Activated naive CD4-positive, alpha-beta T cell treated with anti-CD3 and anti-CD28 coated beads for 36 hours (primary cell): Measurements from ENCODE around the gene LEKR1. TPM values are rescaled to one million over a fixed set of nuclear protein-coding genes. Genes with fewer than 3 reads are reported as not detected.
A peak's percentile ranks its signal among the peaks of the same experiment; 100 is the strongest.

Experiments
- CTCF ChIA-PET: fragments of 350-600 bp; sonication (Branson Sonifier 250); formaldehyde crosslinking; loops from one replicate; lab custom pipeline; 2021; ENCODE audit warnings: antibody characterized with exemption; lab: Charles Lee
- DNase-seq: peaks from one replicate; pipeline ENCODE4 v3.0.0-alpha.2; 2020
- H3K27ac Mint-ChIP-seq: one replicate; pipeline ENCODE4 v1.8.0; 2021; ENCODE audit warnings: mild to moderate bottlenecking, mixed read lengths
- H3K27me3 Mint-ChIP-seq: one replicate; pipeline ENCODE4 v1.8.0; 2021; ENCODE audit warnings: low read depth, mixed read lengths
- H3K36me3 Mint-ChIP-seq: one replicate; pipeline ENCODE4 v1.8.0; 2021; ENCODE audit warnings: low read depth, mixed read lengths
- H3K4me1 Mint-ChIP-seq: one replicate; pipeline ENCODE4 v1.8.0; 2021; ENCODE audit warnings: low read depth, mixed read lengths
- H3K4me3 Mint-ChIP-seq: one replicate; pipeline ENCODE4 v1.8.0; 2021; ENCODE audit warnings: mild to moderate bottlenecking, moderate library complexity, mixed read lengths
- H3K9me3 Mint-ChIP-seq: one replicate; pipeline ENCODE4 v1.8.0; 2021; ENCODE audit warnings: mixed read lengths
- intact Hi-C: fragments of 100-400 bp; cut with micrococcal nuclease; formaldehyde crosslinking; loops from one replicate; pipeline ENCODE4 v1.15.1; 2023
- total RNA-seq, 2 experiments: library from RNA; stranded (reverse); gene quantifications; one replicate each; pipeline ENCODE4 v1.2.3, GENCODE V29; 2021

Gene LEKR1
- total RNA-seq, 2 experiments from 2014 or later: 0.43 to 0.77 TPM

DNA sequence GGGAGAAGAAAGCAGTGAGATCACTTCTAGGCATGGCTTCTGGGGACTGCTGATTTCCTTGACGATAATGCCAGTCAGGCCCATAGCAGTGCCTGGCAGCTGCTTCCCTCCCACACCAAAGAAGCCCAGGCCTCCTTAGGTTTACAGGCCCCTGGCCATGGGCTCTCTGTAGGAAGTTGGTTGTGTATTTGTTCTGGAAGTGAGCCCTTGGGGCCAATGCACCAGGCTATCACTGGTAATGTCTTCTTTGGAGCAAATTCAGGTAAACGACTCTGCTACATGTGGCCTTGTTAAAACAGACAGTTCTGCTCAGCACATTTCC lies 244.5 kb downstream of the LEKR1 start:
- H3K36me3 Mint-ChIP-seq: no peaks in the 10 kb centered on the region
- H3K4me3 Mint-ChIP-seq: no peak overlapping the region
- no peak for DNase-seq
- CTCF ChIA-PET: interaction anchor here (2.6 kb wide), 1 partner anchor 10 kb away, joined by 9 read pairs; no protein-coding TSS in a partner anchor
- H3K4me1 Mint-ChIP-seq: peaks cover 13% of the 10 kb centered on the region
- no peaks in the 10 kb centered on the region for H3K27me3 Mint-ChIP-seq
- H3K27ac Mint-ChIP-seq: no peak overlapping the region
- intact Hi-C loops: no loop called here
- no peaks in the 10 kb centered on the region for H3K9me3 Mint-ChIP-seq

GRCh38 chr3:157071744-157072525 lies 245.8 kb downstream of the LEKR1 start:
- CTCF ChIA-PET: interaction anchor here (2.6 kb wide), 1 partner anchor 9 kb away, joined by 9 read pairs; no protein-coding TSS in a partner anchor
- peaks cover 9% of the 10 kb centered on the region for H3K4me1 Mint-ChIP-seq
- H3K4me3 Mint-ChIP-seq: no peak overlapping the region
- no peak overlapping the region for H3K27ac Mint-ChIP-seq
- DNase-seq: no peak
- no peaks in the 10 kb centered on the region for H3K27me3 Mint-ChIP-seq
- H3K9me3 Mint-ChIP-seq: no peaks in the 10 kb centered on the region
- intact Hi-C loops: no loop called here
- H3K36me3 Mint-ChIP-seq: no peaks in the 10 kb centered on the region

- Mint-ChIP-seq H3K27me3 (no peaks in the 10 kb centered on the region), H3K36me3 (no peaks in the 10 kb centered on the region), H3K4me3 (no peak overlapping the region), H3K9me3 (no peaks in the 10 kb centered on the region), H3K27ac (no peak overlapping the region), H3K4me1 (no peaks in the 10 kb centered on the region)
- no peak for DNase-seq
- CTCF ChIA-PET: no interaction called here
- intact Hi-C loops: no loop called here
Measured at GRCh38 chr3:157073810-157074209, 247.7 kb downstream of the LEKR1 start.

DNA sequence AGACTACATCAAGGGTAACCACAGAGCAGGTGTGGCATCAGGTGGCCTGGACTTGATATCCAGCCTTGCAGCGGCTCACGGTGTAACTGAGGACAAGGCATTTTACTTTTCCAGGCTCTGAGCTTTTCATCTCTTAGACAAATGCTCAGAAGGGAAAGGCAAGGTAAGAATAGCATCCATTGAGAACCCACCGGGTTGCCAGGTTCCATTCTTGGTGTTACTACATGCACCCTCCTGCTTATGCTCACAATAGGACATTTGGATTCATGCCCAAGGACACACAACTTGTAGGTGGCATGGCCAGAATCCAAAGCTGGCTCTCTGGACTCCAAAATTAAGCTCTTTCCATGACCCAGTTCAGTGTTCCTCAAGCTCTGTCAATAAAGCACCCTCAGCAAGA lies 248.3 kb downstream of the LEKR1 start:
- DNase-seq: no peak
- intact Hi-C loops: no loop called here
- Mint-ChIP-seq H3K27ac (no peak overlapping the region), H3K4me1 (no peaks in the 10 kb centered on the region), H3K27me3 (no peaks in the 10 kb centered on the region), H3K4me3 (no peak overlapping the region), H3K9me3 (no peaks in the 10 kb centered on the region), H3K36me3 (no peaks in the 10 kb centered on the region)
- CTCF ChIA-PET: no interaction called here

- Mint-ChIP-seq H3K27me3 (no peaks in the 10 kb centered on the region), H3K36me3 (no peaks in the 10 kb centered on the region), H3K9me3 (no peaks in the 10 kb centered on the region), H3K4me1 (no peaks in the 10 kb centered on the region), H3K27ac (no peak overlapping the region), H3K4me3 (no peak overlapping the region)
- DNase-seq: no peak
- CTCF ChIA-PET: interaction anchor here (1.5 kb wide), 1 partner anchor 56 kb away, joined by 3 read pairs; no protein-coding TSS in a partner anchor
- intact Hi-C loops: no loop called here
Measured at GRCh38 chr3:157074981-157075380, 248.8 kb downstream of the LEKR1 start.

DNA sequence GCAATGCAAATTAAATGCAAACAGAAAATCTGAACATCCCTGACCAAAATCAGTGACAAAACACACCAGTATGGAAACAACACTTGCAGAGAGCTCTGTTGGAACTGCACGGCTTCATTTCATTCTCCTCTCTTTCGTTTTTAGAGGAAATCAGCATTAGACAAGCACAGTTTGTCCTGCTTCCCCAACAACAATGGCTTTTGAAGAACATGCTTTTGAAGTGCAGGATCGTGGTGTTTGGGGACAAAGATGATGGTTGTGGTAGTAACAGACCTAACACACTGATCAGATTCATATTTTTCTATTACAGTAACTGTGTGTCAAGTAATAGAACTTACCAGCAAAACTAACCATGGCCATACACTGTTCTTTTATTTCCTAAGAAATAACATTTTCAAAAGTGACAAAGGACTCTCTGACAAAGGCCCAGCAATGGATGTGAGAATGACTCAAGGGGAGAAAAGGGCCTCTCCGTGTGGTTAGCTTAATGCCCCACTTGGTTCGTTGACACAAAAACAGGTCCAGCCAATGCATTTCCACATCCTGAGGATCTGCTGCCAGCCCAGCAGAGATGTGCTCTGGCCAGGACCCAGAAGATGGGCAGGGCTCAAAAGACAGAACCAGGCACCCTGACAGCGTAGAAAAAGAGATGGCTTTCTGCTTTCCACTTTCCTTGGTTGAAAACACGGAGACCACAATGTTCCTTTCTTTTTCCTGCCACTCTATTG lies 249.7 kb downstream of the LEKR1 start:
- Mint-ChIP-seq H3K4me3 (no peak overlapping the region), H3K27me3 (no peaks in the 10 kb centered on the region), H3K9me3 (no peaks in the 10 kb centered on the region), H3K36me3 (no peaks in the 10 kb centered on the region), H3K4me1 (no peaks in the 10 kb centered on the region), H3K27ac (no peak overlapping the region)
- no peak for DNase-seq
- intact Hi-C loops: no loop called here
- CTCF ChIA-PET: interaction anchor here (0.7 to 1.5 kb wide), 4 partner anchors 55 to 530 kb away, joined by 3 to 5 read pairs (median 3); no protein-coding TSS in a partner anchor

DNA sequence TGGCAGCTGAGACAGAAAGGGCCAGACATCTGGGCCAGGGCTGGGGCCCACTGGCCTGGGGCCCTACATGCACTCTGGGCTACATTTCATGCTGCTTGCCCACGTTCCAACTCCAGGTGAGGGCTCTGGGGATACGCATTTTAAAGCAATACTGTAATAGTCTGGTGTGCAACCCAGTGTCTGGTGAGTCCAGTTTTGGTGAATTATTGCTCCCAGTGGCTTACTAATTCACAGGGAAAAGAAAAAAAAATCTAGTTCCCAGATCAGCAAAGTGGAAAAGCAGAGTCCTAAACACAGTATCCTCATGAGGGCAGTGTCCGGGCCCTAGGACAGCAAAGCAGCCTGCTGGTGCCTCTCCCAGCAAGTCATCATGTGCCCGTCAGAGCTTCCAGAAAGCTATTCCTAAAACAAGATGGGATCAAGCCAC lies 251.4 kb downstream of the LEKR1 start:
- Mint-ChIP-seq H3K4me1 (peaks cover 7% of the 10 kb centered on the region), H3K36me3 (no peaks in the 10 kb centered on the region), H3K27ac (no peak overlapping the region), H3K27me3 (no peaks in the 10 kb centered on the region), H3K9me3 (no peaks in the 10 kb centered on the region), H3K4me3 (no peak overlapping the region)
- CTCF ChIA-PET: interaction anchor here (0.8 to 1.4 kb wide), 3 partner anchors 9 to 60 kb away, joined by 3 to 5 read pairs (median 5); no protein-coding TSS in a partner anchor
- intact Hi-C loops: no loop called here
- no peak for DNase-seq

- Mint-ChIP-seq H3K27me3 (no peaks in the 10 kb centered on the region), H3K4me1 (peaks cover 7% of the 10 kb centered on the region), H3K9me3 (no peaks in the 10 kb centered on the region), H3K4me3 (no peak overlapping the region), H3K27ac (no peak overlapping the region), H3K36me3 (no peaks in the 10 kb centered on the region)
- DNase-seq: no peak
- intact Hi-C loops: no loop called here
- CTCF ChIA-PET: interaction anchor here (0.8 kb wide), 1 partner anchor 16 kb away, joined by 3 read pairs; no protein-coding TSS in a partner anchor
Measured at GRCh38 chr3:157078131-157078810, 252.1 kb downstream of the LEKR1 start.

- intact Hi-C loops: no loop called here
- Mint-ChIP-seq H3K9me3 (no peaks in the 10 kb centered on the region), H3K27ac (no peak overlapping the region), H3K27me3 (no peaks in the 10 kb centered on the region), H3K4me3 (no peak overlapping the region), H3K36me3 (no peaks in the 10 kb centered on the region), H3K4me1 (peaks cover 7% of the 10 kb centered on the region)
- CTCF ChIA-PET: no interaction called here
- no peak for DNase-seq
Measured at GRCh38 chr3:157078811-157079185, 252.6 kb downstream of the LEKR1 start.

- H3K4me3 Mint-ChIP-seq: no peak overlapping the region
- CTCF ChIA-PET: interaction anchor here (0.6 to 1.6 kb wide), 4 partner anchors 9 to 404 kb away, joined by 3 to 9 read pairs (median 4); no protein-coding TSS in a partner anchor
Measured at GRCh38 chr3:157079676-157080369, 253.7 kb downstream of the LEKR1 start.

DNA sequence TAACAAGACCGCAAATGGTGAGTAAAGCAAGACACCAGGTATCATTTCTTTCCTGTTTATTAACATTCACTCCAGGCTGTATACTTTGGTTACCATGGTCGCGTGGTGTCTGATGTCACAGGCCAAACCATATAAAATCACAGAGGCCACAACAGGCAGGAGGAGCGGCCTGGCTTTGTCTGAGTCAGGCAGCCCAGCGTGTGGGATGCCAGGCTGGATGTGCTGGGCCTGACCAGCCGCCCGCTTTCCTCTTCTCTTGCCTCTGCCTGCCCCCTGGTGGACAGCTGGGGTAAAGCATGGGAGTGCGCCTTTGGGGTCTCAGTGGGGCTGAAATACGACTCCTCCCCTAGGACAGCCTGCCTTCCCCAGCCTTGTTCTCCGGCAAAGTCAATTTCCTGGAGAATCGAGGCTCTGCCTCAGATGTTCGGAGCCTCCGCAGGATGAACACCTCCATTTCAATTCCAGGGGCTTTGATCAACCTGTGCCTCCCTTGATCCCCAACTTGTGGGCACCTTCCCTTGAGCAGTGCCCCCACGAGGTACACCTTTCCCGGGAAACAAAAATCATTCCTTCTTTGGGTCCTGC lies 255.6 kb downstream of the LEKR1 start:
- H3K9me3 Mint-ChIP-seq: no peaks in the 10 kb centered on the region
- no peaks in the 10 kb centered on the region for H3K27me3 Mint-ChIP-seq
- CTCF ChIA-PET: interaction anchor here (0.7 to 3.3 kb wide), 24 partner anchors 10 to 1160 kb away, joined by 3 to 31 read pairs (median 4); partner anchors contain the start of gene SSR3
- no peak overlapping the region for H3K4me3 Mint-ChIP-seq
- DNase-seq: peak; percentile 86
- H3K27ac Mint-ChIP-seq: no peak overlapping the region
- H3K36me3 Mint-ChIP-seq: no peaks in the 10 kb centered on the region
- intact Hi-C loops: loop anchor here (1.0 to 10.0 kb wide), 6 partner anchors 407 to 1227 kb away; partner anchors contain the start of genes SLC33A1 and TIPARP
- peaks cover 9% of the 10 kb centered on the region for H3K4me1 Mint-ChIP-seq

More at GRCh38 chr3:157079676-157080369, 253.7 kb downstream of the LEKR1 start:
- H3K4me1 Mint-ChIP-seq: peaks cover 7% of the 10 kb centered on the region
- no peak for DNase-seq
- intact Hi-C loops: loop anchor here (2.0 to 10.0 kb wide), 3 partner anchors 567 to 1225 kb away; partner anchors contain the start of gene SLC33A1
- H3K9me3 Mint-ChIP-seq: no peaks in the 10 kb centered on the region
- no peaks in the 10 kb centered on the region for H3K36me3 Mint-ChIP-seq
- no peaks in the 10 kb centered on the region for H3K27me3 Mint-ChIP-seq
- no peak overlapping the region for H3K27ac Mint-ChIP-seq
